H1 (cell line): ENCODE data around the gene CDKN2C.

Experiments
- CTCF ChIP-seq, 3 experiments: IDR thresholded peaks; 1 replicate in 2 of 3; 2 replicates in 1 of 3; pipeline versions ENCODE4 v1.5.1 to v1.6.1; 2011; ENCODE audit warnings: low read length in 3 of 3, mild to moderate bottlenecking in 3 of 3, inconsistent platforms in 2 of 3, low read depth in 1 of 3, moderate library complexity in 1 of 3; ENCODE audit not compliant: insufficient read depth in 1 of 3; ENCODE audit errors: control extremely low read depth in 1 of 3
- EP300 ChIP-seq, 2 experiments: IDR thresholded peaks; 1 replicate in 1 of 2; 2 replicates in 1 of 2; pipeline ENCODE4 v1.6.1; 2011 to 2012; ENCODE audit warnings: low read depth in 2 of 2, low read length in 2 of 2, mild to moderate bottlenecking in 2 of 2, borderline replicate concordance in 1 of 2, inconsistent platforms in 1 of 2, moderate library complexity in 1 of 2
- KDM1A ChIP-seq: fragments of 200-600, 300-600 bp; sonication (generic); IDR thresholded peaks from 2 replicates; pipeline ENCODE4 v1.7.1; 2016; ENCODE audit warnings: mild to moderate bottlenecking, low read length, borderline replicate concordance
- MAFK ChIP-seq: IDR thresholded peaks from 2 replicates; pipeline ENCODE4 v1.6.1; 2012; ENCODE audit warnings: low read depth, mild to moderate bottlenecking, improper control_type of control experiment, low read length
- TAF7 ChIP-seq: optimal IDR thresholded peaks from 2 replicates; pipeline ENCODE3; 2011; ENCODE audit warnings: low read depth, mild to moderate bottlenecking, inconsistent platforms, low read length, moderate library complexity, borderline replicate concordance
- TCF12 ChIP-seq: IDR thresholded peaks from 2 replicates; pipeline ENCODE4 v1.6.1; 2011; ENCODE audit warnings: low read depth, mild to moderate bottlenecking, low read length
- YY1 ChIP-seq: IDR thresholded peaks from 2 replicates; pipeline ENCODE4 v1.6.1; 2011; ENCODE audit warnings: low read depth, mild to moderate bottlenecking, low read length

GRCh38 chr1:50986653-50987052 is 16.6 kb downstream of the CDKN2C start:
- TF ChIP-seq CTCF (IDR thresholded peaks at IDR 0.05; ENCODE audit: control extremely low read depth in 1 of 3, insufficient read depth in 1 of 3, low read depth in 1 of 3, low read length in 3 of 3) (no peak), MAFK (no peak), TCF12 (no peak), KDM1A (no peak), TAF7 (no peak), EP300 (IDR thresholded peaks at IDR 0.05; ENCODE audit: borderline replicate concordance in 1 of 2, low read depth in 2 of 2, low read length in 2 of 2) (no peak), YY1 (no peak)
